Measurements from ENCODE around the gene FPGS.
"Not testable (repeated sequence)": the region's sequence is repeated elsewhere in the genome, so short reads cannot be mapped to it uniquely, and the experiment has no call there.

The FPGS gene

GRCh38 chr9:127825319-127826051, 22.8 kb downstream of the FPGS start:
- in situ Hi-C loops (cut with HindIII; ENCODE audit: low pct_ligation_motif_present, low pct_unique_long_range_greater_than_20kb, low sequenced_read_pairs): no loop called here
- DNase-seq: peak; percentile 41

- DNase-seq: no peak
- in situ Hi-C loops (cut with HindIII; ENCODE audit: low pct_ligation_motif_present, low pct_unique_long_range_greater_than_20kb, low sequenced_read_pairs): no loop called here
Observed at GRCh38 chr9:127826253-127826913, 23.7 kb downstream of the FPGS start.

- DNase-seq: peak; percentile 70
- in situ Hi-C loops (cut with HindIII; ENCODE audit: low pct_ligation_motif_present, low pct_unique_long_range_greater_than_20kb, low sequenced_read_pairs): no loop called here
Observed at GRCh38 chr9:127828262-127829031, 25.8 kb downstream of the FPGS start.

- in situ Hi-C loops (cut with HindIII; ENCODE audit: low pct_ligation_motif_present, low pct_unique_long_range_greater_than_20kb, low sequenced_read_pairs): no loop called here
Observed at GRCh38 chr9:127829205-127829906, 26.7 kb downstream of the FPGS start.

GRCh38 chr9:127832248-127832647, 29.6 kb downstream of the FPGS start:
- in situ Hi-C loops (cut with HindIII; ENCODE audit: low pct_ligation_motif_present, low pct_unique_long_range_greater_than_20kb, low sequenced_read_pairs): no loop called here
- DNase-seq: no peak

More at GRCh38 chr9:127829205-127829906, 26.7 kb downstream of the FPGS start:
- no peak for DNase-seq

GRCh38 chr9:127833555-127833954, 30.9 kb downstream of the FPGS start:
- in situ Hi-C loops (cut with HindIII; ENCODE audit: low pct_ligation_motif_present, low pct_unique_long_range_greater_than_20kb, low sequenced_read_pairs): no loop called here

GRCh38 chr9:127835991-127836516, 33.4 kb downstream of the FPGS start:
- in situ Hi-C loops (cut with HindIII; ENCODE audit: low pct_ligation_motif_present, low pct_unique_long_range_greater_than_20kb, low sequenced_read_pairs): no loop called here
- DNase-seq: no peak

More at GRCh38 chr9:127833555-127833954, 30.9 kb downstream of the FPGS start:
- no peak for DNase-seq

- DNase-seq; in situ Hi-C loops (cut with HindIII; ENCODE audit: low pct_ligation_motif_present, low pct_unique_long_range_greater_than_20kb, low sequenced_read_pairs): not testable (repeated sequence)
Observed at GRCh38 chr9:127836561-127836960, 33.9 kb downstream of the FPGS start.

GRCh38 chr9:127837346-127837745, 34.7 kb downstream of the FPGS start:
- DNase-seq: no peak
- in situ Hi-C loops (cut with HindIII; ENCODE audit: low pct_ligation_motif_present, low pct_unique_long_range_greater_than_20kb, low sequenced_read_pairs): no loop called here

GRCh38 chr9:127838375-127839078, 35.8 kb downstream of the FPGS start:
- in situ Hi-C loops (cut with HindIII; ENCODE audit: low pct_ligation_motif_present, low pct_unique_long_range_greater_than_20kb, low sequenced_read_pairs): no loop called here
- DNase-seq: peak; percentile 90

GRCh38 chr9:127841087-127841835, 38.6 kb downstream of the FPGS start:
- in situ Hi-C loops (cut with HindIII; ENCODE audit: low pct_ligation_motif_present, low pct_unique_long_range_greater_than_20kb, low sequenced_read_pairs): no loop called here
- DNase-seq: no peak

GRCh38 chr9:127844821-127845359, 42.2 kb downstream of the FPGS start:
- in situ Hi-C loops (cut with HindIII; ENCODE audit: low pct_ligation_motif_present, low pct_unique_long_range_greater_than_20kb, low sequenced_read_pairs): no loop called here
- DNase-seq: no peak

- DNase-seq; in situ Hi-C loops (cut with HindIII; ENCODE audit: low pct_ligation_motif_present, low pct_unique_long_range_greater_than_20kb, low sequenced_read_pairs): not testable (repeated sequence)
Observed at GRCh38 chr9:127845619-127846018, 42.9 kb downstream of the FPGS start.

GRCh38 chr9:127846443-127847177, 43.9 kb downstream of the FPGS start:
- in situ Hi-C loops (cut with HindIII; ENCODE audit: low pct_ligation_motif_present, low pct_unique_long_range_greater_than_20kb, low sequenced_read_pairs): no loop called here
- no peak for DNase-seq

GRCh38 chr9:127847178-127847510, 44.5 kb downstream of the FPGS start:
- in situ Hi-C loops (cut with HindIII; ENCODE audit: low pct_ligation_motif_present, low pct_unique_long_range_greater_than_20kb, low sequenced_read_pairs): no loop called here
- DNase-seq: no peak

- in situ Hi-C loops (cut with HindIII; ENCODE audit: low pct_ligation_motif_present, low pct_unique_long_range_greater_than_20kb, low sequenced_read_pairs): no loop called here
- DNase-seq: no peak
Observed at GRCh38 chr9:127847833-127848755, 45.4 kb downstream of the FPGS start.
